Activated B cell treated with CpG ODN at 0.5 μM for 24 hours (primary cell): ENCODE results near the gene C10orf143. TPM values are rescaled to one million over a fixed set of nuclear protein-coding genes. Genes with fewer than 3 reads are reported as not detected.

Experiments used
- ATAC-seq: fragments of 200-7000 bp; cut with Tn5 transposase; one replicate; pipeline ENCODE4 v1.10.0; 2021; ENCODE audit warnings: low read depth, mild to moderate bottlenecking, moderate library complexity
- CTCF ChIA-PET: fragments of 350-600 bp; sonication (Branson Sonifier 250); formaldehyde crosslinking; loops from one replicate; lab custom pipeline; 2021; ENCODE audit warnings: antibody characterized with exemption; lab: Charles Lee
- POLR2A ChIA-PET: fragments of 350-600 bp; sonication (Branson Sonifier 250); formaldehyde crosslinking; loops from one replicate; lab custom pipeline; 2021; ENCODE audit warnings: antibody characterized with exemption; lab: Charles Lee
- DNase-seq: peaks from one replicate; pipeline ENCODE4 v3.0.0; 2022
- H3K27ac Mint-ChIP-seq: one replicate; pipeline ENCODE4 v1.8.0; 2020; ENCODE audit warnings: mixed read lengths
- H3K27me3 Mint-ChIP-seq: one replicate; pipeline ENCODE4 v1.8.0; 2021; ENCODE audit warnings: mixed read lengths
- H3K36me3 Mint-ChIP-seq: one replicate; pipeline ENCODE4 v1.8.0; 2021; ENCODE audit warnings: low read depth, mixed read lengths
- H3K4me1 Mint-ChIP-seq: one replicate; pipeline ENCODE4 v1.8.0; 2021; ENCODE audit warnings: mixed read lengths
- H3K4me3 Mint-ChIP-seq: one replicate; pipeline ENCODE4 v1.8.0; 2020; ENCODE audit warnings: mild to moderate bottlenecking, mixed read lengths
- H3K9me3 Mint-ChIP-seq: one replicate; pipeline ENCODE4 v1.8.0; 2020; ENCODE audit warnings: mixed read lengths
- CTCF ChIP-seq: fragments of 200-600 bp; IDR thresholded peaks from one replicate; pipeline ENCODE4 v1.8.0; 2022; ENCODE audit warnings: antibody characterized with exemption, mild to moderate bottlenecking
- intact Hi-C: fragments of 100-400 bp; cut with micrococcal nuclease; formaldehyde crosslinking; loops from one replicate; pipeline ENCODE4 v1.15.1; 2024
- total RNA-seq: library from RNA; stranded (reverse); gene quantifications from 2 replicates; pipeline ENCODE4 v1.2.3, GENCODE V29; 2022

Gene C10orf143
- total RNA-seq, 1 donor from 2014 or later: 10.1 TPM

DNA sequence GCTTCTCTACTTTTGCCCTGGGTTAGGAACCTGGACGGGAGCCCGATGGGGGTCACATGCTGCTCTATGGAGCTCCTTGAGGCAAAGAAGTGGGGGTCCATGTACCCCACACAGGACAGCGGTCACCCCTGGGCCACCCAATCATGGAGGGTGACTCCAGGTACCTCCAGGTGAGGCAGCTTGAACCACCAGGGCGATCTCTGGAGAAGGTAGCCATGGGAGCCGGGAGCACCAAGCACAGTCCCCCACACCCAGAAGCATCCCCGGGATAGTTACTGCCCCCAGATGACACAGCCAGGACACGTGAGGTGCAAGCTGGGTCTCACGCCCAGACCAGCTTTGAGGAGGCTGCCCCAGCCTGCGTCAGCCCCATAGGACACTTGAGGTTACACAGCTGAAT lies 58.4 kb downstream of the C10orf143 start:
- DNase-seq: no peak
- intact Hi-C loops: no loop called here
- Mint-ChIP-seq H3K4me3 (no peak overlapping the region), H3K4me1 (no peaks in the 10 kb centered on the region), H3K27me3 (no peaks in the 10 kb centered on the region), H3K36me3 (no peaks in the 10 kb centered on the region), H3K27ac (no peak overlapping the region), H3K9me3 (no peaks in the 10 kb centered on the region)
- ChIA-PET POLR2A (no interaction called here), CTCF (no interaction called here)
- ATAC-seq: no peak
- no peak for TF ChIP-seq CTCF

GRCh38 chr10:130050721-130051120 lies 59.9 kb downstream of the C10orf143 start:
- H3K27ac Mint-ChIP-seq: no peak overlapping the region
- no peak for TF ChIP-seq CTCF
- H3K4me1 Mint-ChIP-seq: no peaks in the 10 kb centered on the region
- POLR2A ChIA-PET: no interaction called here
- no peak for ATAC-seq
- H3K27me3 Mint-ChIP-seq: no peaks in the 10 kb centered on the region
- H3K36me3 Mint-ChIP-seq: no peaks in the 10 kb centered on the region
- CTCF ChIA-PET: no interaction called here
- intact Hi-C loops: no loop called here
- H3K9me3 Mint-ChIP-seq: no peaks in the 10 kb centered on the region
- DNase-seq: no peak
- no peak overlapping the region for H3K4me3 Mint-ChIP-seq

DNA sequence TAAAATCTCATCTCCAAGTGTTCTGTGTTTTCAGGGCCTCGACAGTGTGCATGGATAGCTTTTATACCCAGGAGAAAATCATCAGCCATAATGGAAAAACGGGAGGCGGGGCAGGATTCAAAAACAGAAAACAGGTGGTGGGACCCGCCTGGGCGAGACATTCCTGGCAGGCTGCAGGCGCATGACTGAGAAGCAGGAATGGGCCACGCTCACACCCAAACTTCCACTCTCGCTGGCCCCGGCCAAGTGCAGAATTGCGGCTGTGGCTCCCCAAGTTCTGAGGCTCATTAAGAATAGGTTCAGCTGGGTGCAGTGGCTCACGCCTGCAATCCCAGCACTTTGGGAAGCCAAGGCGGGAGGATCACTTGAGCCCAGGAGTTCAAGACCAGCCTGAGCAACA lies 60.6 kb downstream of the C10orf143 start:
- DNase-seq: no peak

DNA sequence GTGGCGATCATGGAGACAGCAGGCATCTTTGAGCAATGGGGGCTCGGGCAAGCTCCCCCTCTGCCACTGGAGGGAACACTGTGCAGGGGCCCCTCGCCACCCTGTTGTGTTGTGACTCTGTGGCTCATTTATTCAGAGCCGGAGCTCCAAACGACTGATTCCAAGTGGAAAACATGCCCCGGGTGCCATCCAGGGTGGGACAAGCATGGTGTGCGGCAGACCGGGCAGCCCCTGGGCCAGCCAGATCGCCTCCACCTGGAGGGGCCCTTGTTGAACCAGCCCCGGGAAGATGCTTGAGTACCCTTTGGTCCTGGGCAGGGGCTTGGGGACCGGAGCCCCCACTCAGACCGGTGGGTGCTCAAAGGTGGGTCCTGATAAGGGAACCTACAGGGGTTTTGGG lies 61.4 kb downstream of the C10orf143 start:
- POLR2A ChIA-PET: no interaction called here
- TF ChIP-seq CTCF: no peak
- DNase-seq (no peak), ATAC-seq (no peak)
- Mint-ChIP-seq H3K9me3 (no peaks in the 10 kb centered on the region), H3K4me3 (no peak overlapping the region), H3K27ac (no peak overlapping the region), H3K36me3 (no peaks in the 10 kb centered on the region), H3K4me1 (no peaks in the 10 kb centered on the region), H3K27me3 (no peaks in the 10 kb centered on the region)
- intact Hi-C loops: no loop called here
- CTCF ChIA-PET: no interaction called here

More for the DNA sequence above, 60.6 kb downstream of the C10orf143 start:
- no peaks in the 10 kb centered on the region for H3K4me1 Mint-ChIP-seq
- POLR2A ChIA-PET: no interaction called here
- no peak for ATAC-seq
- H3K27ac Mint-ChIP-seq: no peak overlapping the region
- CTCF ChIA-PET: no interaction called here
- no peaks in the 10 kb centered on the region for H3K9me3 Mint-ChIP-seq
- no peak overlapping the region for H3K4me3 Mint-ChIP-seq
- intact Hi-C loops: no loop called here
- no peaks in the 10 kb centered on the region for H3K36me3 Mint-ChIP-seq
- no peak for TF ChIP-seq CTCF
- H3K27me3 Mint-ChIP-seq: no peaks in the 10 kb centered on the region

DNA sequence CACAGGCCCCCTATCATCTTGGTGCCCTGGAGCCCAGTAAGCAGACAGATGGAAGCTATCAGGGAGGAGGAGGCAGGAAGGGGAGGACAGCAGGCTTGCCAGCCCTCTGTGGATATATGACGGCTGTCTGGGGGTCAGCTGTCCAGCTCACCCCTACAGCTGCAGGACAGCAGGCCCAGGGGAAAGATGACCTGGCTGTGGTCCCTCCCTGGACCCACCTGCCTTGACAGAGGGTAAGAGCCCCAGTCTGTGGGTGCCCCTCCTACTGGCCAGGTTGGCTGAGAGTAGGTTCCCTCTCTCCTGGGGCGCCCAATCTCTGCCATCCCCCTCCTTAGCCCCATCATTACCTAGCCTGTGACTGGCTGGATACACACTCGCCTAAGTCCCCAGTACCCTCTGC lies 62.5 kb downstream of the C10orf143 start:
- ChIA-PET POLR2A (no interaction called here), CTCF (no interaction called here)
- ATAC-seq (no peak), DNase-seq (no peak)
- Mint-ChIP-seq H3K4me1 (no peaks in the 10 kb centered on the region), H3K4me3 (no peak overlapping the region), H3K36me3 (no peaks in the 10 kb centered on the region), H3K9me3 (no peaks in the 10 kb centered on the region), H3K27ac (no peak overlapping the region), H3K27me3 (peaks cover 8% of the 10 kb centered on the region)
- no peak for TF ChIP-seq CTCF
- intact Hi-C loops: no loop called here
